ENCODE measurements around the gene LENG9. TPM values are rescaled to one million over a fixed set of nuclear protein-coding genes. Genes with fewer than 3 reads are reported as not detected.

LENG9 gene
- total and polyA plus RNA-seq, 2 experiments from 2014 or later = 7.6 TPM; not detected in 1

DNA sequence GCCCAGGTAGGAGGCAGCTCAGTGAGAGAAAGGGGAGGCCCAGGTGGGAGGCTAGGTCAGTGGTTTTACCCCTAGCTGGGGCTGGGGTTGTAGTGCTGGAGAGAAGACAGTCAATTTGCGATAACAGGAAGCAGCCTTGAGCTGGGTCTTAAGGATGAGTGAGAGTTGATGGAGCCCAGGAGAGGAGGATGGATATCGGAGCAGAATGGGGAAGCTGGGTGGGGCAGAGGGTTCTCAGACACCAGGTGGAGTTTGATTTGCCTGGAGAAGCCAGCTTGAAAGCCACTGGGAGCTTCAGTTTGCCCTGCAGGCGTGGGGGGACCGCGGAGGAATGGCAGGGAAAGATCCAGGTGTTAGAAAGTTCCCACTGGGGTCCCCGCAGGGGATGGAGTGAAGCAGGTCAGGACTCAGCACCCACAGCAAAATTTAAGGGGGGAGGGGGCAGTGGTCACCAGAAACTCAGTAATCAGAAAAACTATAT, 10.4 kb upstream of the LENG9 start:
- peak overlapping the region; percentile 67 for H3K27ac ChIP-seq
- no peak for DNase-seq (ENCODE audit: low read depth in 1 of 2, low spot score in 1 of 2)

DNA sequence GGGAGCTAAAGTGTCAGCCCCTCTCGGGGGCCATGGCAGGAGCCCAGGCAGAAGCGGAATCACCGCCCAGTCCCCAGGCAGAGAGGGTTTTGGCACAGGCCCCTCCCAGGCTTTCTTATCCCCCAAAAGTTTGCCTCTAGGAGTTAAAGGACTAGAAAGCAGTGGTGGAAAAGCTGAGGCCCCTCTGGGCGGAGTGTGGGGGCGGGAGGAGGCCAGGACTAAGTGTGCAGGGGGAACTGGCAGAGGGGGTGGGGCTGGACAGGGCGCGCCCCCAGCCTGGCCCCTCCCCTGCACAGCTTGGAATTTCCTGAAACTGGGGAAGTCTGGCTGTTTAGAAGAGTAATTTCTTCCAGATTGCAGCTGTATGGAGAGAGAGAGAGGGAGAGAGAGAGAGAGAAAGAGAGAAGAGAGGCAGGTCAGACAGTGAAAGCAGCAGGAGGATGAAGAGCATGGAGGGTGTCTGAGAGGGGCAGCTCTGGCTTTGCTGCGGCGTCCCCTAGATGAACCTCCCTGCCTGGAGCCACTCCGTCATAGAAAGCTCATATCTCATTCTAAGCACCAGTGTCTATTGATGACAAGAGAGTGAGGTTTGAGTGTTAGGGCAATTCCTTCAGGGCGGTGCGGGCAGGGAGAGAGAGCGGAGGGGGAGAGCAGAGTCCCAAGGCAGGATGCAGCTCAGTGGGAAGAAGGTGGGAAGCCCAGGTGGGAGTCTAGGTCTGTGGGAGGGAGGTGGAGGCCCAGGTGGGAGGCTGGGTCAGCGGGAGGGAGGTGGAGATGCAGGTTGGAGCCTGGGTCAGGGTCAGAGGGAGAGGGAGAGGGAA, 9.7 kb upstream of the LENG9 start, which contains the start of gene CDC42EP5:
TSS of gene CDC42EP5 (minus strand) at position 226 of the 821 bp plus-strand sequence. CDS start 7,749 bp downstream, outside the sequence.
- TF ChIP-seq, protein P1, sequence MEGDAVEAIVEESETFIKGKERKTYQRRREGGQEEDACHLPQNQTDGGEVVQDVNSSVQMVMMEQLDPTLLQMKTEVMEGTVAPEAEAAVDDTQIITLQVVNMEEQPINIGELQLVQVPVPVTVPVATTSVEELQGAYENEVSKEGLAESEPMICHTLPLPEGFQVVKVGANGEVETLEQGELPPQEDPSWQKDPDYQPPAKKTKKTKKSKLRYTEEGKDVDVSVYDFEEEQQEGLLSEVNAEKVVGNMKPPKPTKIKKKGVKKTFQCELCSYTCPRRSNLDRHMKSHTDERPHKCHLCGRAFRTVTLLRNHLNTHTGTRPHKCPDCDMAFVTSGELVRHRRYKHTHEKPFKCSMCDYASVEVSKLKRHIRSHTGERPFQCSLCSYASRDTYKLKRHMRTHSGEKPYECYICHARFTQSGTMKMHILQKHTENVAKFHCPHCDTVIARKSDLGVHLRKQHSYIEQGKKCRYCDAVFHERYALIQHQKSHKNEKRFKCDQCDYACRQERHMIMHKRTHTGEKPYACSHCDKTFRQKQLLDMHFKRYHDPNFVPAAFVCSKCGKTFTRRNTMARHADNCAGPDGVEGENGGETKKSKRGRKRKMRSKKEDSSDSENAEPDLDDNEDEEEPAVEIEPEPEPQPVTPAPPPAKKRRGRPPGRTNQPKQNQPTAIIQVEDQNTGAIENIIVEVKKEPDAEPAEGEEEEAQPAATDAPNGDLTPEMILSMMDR (IDR thresholded peaks at IDR 0.05; ENCODE audit: low read depth, low read length) = no peak
- H3K4me3 ChIP-seq = peak within 1 kb of the TSS; percentile 4
- peak; percentile 59 to 95 for DNase-seq (ENCODE audit: low read depth in 1 of 2, low spot score in 1 of 2)
- no peaks in the 10 kb centered on the region for H3K9me3 ChIP-seq (ENCODE audit: low read depth)
- no peaks in the 10 kb centered on the region for H3K4me1 ChIP-seq (ENCODE audit: low read depth)
- H3K27ac ChIP-seq = peak within 1 kb of the TSS; percentile 67
- H3K27me3 ChIP-seq = peaks cover 20% of the 10 kb centered on the region
- no peaks in the 10 kb centered on the region for H3K36me3 ChIP-seq

More for the DNA sequence above, 10.4 kb upstream of the LENG9 start:
- TF ChIP-seq, protein P1 (IDR thresholded peaks at IDR 0.05; ENCODE audit: low read depth, low read length) = no peak
- no peaks in the 10 kb centered on the region for H3K36me3 ChIP-seq
- no peak overlapping the region for H3K4me3 ChIP-seq
- H3K9me3 ChIP-seq (ENCODE audit: low read depth) = no peaks in the 10 kb centered on the region
- H3K27me3 ChIP-seq = peaks cover 20% of the 10 kb centered on the region
- no peaks in the 10 kb centered on the region for H3K4me1 ChIP-seq (ENCODE audit: low read depth)

DNA sequence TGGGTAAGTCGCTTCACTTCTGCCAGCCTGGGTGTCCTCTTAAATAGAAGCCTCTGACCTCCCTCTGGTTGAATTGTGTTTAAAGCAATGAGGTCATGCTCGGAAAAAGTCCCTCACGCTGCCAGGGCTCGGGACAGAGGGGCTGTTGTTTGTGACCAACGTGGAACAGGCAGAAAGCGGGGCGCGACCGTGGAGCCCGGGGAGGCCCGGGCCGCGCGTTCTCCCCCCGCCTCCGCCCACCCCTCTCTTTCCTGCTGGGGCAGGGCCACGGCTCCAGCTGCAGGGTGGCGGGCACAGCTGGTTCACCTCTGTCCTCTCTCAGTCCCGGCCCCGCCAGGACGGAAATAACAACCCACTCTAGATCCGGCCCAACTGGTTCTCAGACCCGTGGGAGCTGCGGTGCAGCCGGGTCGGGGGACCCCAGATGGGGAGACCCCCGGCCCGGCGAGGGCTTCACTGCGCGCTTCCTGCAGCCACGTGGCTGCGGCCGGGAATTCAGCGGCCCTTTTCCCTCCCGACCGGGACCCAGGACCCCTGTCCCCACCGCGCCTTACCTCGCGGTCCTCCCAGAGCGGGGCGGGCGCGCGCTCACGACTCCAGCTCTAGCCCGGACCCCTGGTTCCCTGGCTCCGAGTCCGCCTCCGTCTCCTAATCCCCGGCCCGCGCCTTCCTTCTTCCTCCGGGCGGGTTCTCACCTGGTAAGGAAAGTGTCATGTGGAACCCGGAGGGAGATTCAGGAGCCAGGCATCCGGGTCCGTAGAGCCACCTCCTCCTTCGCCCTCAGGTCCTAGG, 7.6 kb upstream of the LENG9 start:
- Histone ChIP-seq H3K27me3 (peaks cover 20% of the 10 kb centered on the region), H3K36me3 (no peaks in the 10 kb centered on the region), H3K9me3 (ENCODE audit: low read depth) (no peaks in the 10 kb centered on the region), H3K27ac (no peak overlapping the region), H3K4me1 (ENCODE audit: low read depth) (no peaks in the 10 kb centered on the region), H3K4me3 (peak overlapping the region; percentile 12)
- TF ChIP-seq, protein P1 (IDR thresholded peaks at IDR 0.05; ENCODE audit: low read depth, low read length) = no peak
- DNase-seq (ENCODE audit: low read depth in 1 of 2, low spot score in 1 of 2) = no peak

DNA sequence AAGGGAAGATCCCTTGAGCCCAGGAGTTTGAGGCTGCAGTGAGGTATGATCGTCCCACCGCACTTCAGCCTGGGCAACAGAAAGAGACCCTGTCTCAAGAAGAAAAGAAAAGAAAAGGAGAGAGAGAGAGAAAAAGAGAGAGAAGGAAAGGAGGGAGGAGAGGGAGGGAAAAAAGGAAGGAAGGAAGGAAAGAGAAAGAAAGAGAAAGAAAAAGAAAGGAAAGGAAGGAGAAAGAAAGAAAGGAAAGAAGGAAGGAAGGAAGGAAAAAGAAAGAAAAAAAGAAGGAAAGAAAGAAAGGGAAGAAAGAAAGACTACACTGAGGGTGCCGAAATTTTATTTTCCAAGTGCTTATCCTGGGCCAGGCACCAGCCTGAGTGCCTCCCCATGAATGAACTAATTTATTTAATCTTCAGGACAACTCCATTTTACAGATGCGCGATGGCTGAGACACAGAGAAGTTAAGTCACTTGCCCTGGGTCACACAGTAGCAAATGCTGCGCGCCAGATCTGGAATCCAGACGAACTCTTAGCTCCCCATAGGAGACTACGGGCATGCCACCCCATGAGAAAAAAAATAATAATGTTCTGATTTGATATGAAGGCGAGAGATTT, 6.8 kb upstream of the LENG9 start:
- DNase-seq (ENCODE audit: low read depth in 1 of 2, low spot score in 1 of 2) = no peak
- Histone ChIP-seq H3K4me3 (no peak overlapping the region), H3K27me3 (peaks cover 20% of the 10 kb centered on the region)

More for the DNA sequence above, 6.8 kb upstream of the LENG9 start:
- H3K9me3 ChIP-seq (ENCODE audit: low read depth) = no peaks in the 10 kb centered on the region
- TF ChIP-seq, protein P1 (IDR thresholded peaks at IDR 0.05; ENCODE audit: low read depth, low read length) = no peak
- no peak overlapping the region for H3K27ac ChIP-seq
- H3K4me1 ChIP-seq (ENCODE audit: low read depth) = no peaks in the 10 kb centered on the region
- no peaks in the 10 kb centered on the region for H3K36me3 ChIP-seq
